Panc1 (cell line): Measurements from ENCODE around the gene FHIT. TPM values are rescaled to one million over a fixed set of nuclear protein-coding genes. Genes with fewer than 3 reads are reported as not detected.

ENCODE experiments used
- ATAC-seq: fragments of 200-7000 bp; cut with Tn5 transposase; 2 replicates; pipeline ENCODE4 v1.9.1; 2020; ENCODE audit warnings: mild to moderate bottlenecking, moderate library complexity
- BruUV-seq: library from RNA; stranded (reverse); fragments of 400-500 nt; replicated peaks from 2 replicates; lab custom pipeline; 2021; lab: Mats Ljungman, UMichigan
- CTCF ChIA-PET: fragments of 300-600 bp; sonication (Branson Sonifier 250); formaldehyde crosslinking; loops from one replicate; lab custom pipeline; 2022; ENCODE audit warnings: antibody characterized with exemption; lab: Charles Lee
- POLR2A ChIA-PET: fragments of 300-600 bp; sonication (Branson Sonifier 250); formaldehyde crosslinking; loops from one replicate; lab custom pipeline; 2022; ENCODE audit warnings: antibody characterized with exemption; lab: Charles Lee
- DNase-seq: peaks from one replicate; pipeline ENCODE4 v3.0.0-alpha.2; 2010; ENCODE audit warnings: low read depth, low spot score
- H3K27ac ChIP-seq: 2 replicates; pipeline ENCODE4 v1.5.1; 2011; ENCODE audit warnings: mild to moderate bottlenecking, low read length, inconsistent platforms
- H3K27me3 ChIP-seq: fragments of 200-500 bp; sonication (Bioruptor generic); 2 replicates; pipeline ENCODE4 v1.6.0; 2014; ENCODE audit warnings: low read length, inconsistent platforms; ENCODE audit not compliant: control insufficient read depth, insufficient read depth
- H3K36me3 ChIP-seq: fragments of 200-500 bp; sonication (Bioruptor generic); 2 replicates; pipeline ENCODE4 v1.5.1; 2014; ENCODE audit warnings: inconsistent platforms, mild to moderate bottlenecking, low read length, moderate library complexity; ENCODE audit not compliant: control insufficient read depth, insufficient read depth
- H3K4me1 ChIP-seq: 2 replicates; pipeline ENCODE4 v1.5.1; 2011; ENCODE audit warnings: inconsistent platforms, mild to moderate bottlenecking, low read length, moderate library complexity; ENCODE audit not compliant: control insufficient read depth, insufficient read depth
- H3K4me3 ChIP-seq, 2 experiments: 2 replicates each; pipeline ENCODE4 v1.5.1; 2011 to 2012; ENCODE audit warnings: low read depth in 2 of 2, low read length in 2 of 2, mild to moderate bottlenecking in 2 of 2, inconsistent platforms in 1 of 2, moderate library complexity in 1 of 2
- H3K9me3 ChIP-seq: fragments of 200-500 bp; sonication (Bioruptor generic); 2 replicates; pipeline ENCODE4 v1.5.1; 2014; ENCODE audit warnings: low read depth, mild to moderate bottlenecking, inconsistent platforms, low read length, moderate library complexity; ENCODE audit not compliant: control insufficient read depth, insufficient read depth
- POLR2AphosphoS5 ChIP-seq: IDR thresholded peaks from 2 replicates; pipeline ENCODE4 v1.6.1; 2012; ENCODE audit warnings: mild to moderate bottlenecking, low read depth, low read length, moderate library complexity
- SIN3A ChIP-seq: IDR thresholded peaks from 2 replicates; pipeline ENCODE4 v1.6.1; 2012; ENCODE audit warnings: low read depth, mild to moderate bottlenecking, low read length, moderate library complexity, borderline replicate concordance; ENCODE audit not compliant: insufficient read depth
- TCF7L2 ChIP-seq: IDR thresholded peaks from 2 replicates; pipeline ENCODE4 v1.6.1; 2011; ENCODE audit warnings: mild to moderate bottlenecking, low read depth, low read length, inconsistent platforms
- in situ Hi-C: cut with HindIII; loops from 2 replicates; pipeline ENCODE4 v1.10.0; 2016; ENCODE audit warnings: low sequenced_read_pairs, low pct_unique_long_range_greater_than_20kb
- intact Hi-C: fragments of 100-400 bp; cut with micrococcal nuclease; formaldehyde crosslinking; loops from one replicate; pipeline ENCODE4 v1.10.0; 2022; ENCODE audit not compliant: unreplicated experiment
- total RNA-seq: library from RNA; stranded (reverse); gene quantifications from one replicate; pipeline ENCODE4 v1.2.1, GENCODE V29; 2021; ENCODE audit not compliant: unreplicated experiment
- TF ChIP-seq, protein P1 (sequence below): fragments of 450-650 bp; IDR thresholded peaks from 2 replicates; pipeline ENCODE4 v1.5.1; 2017; ENCODE audit warnings: mild to moderate bottlenecking
- TF ChIP-seq, protein P2 (sequence below), 2 experiments: IDR thresholded peaks; 2 replicates each; pipeline ENCODE4 v1.6.1; 2011 to 2012; ENCODE audit warnings: low read depth in 2 of 2, control low read depth in 1 of 2, low read length in 1 of 2, mild to moderate bottlenecking in 1 of 2, moderate library complexity in 1 of 2; ENCODE audit not compliant: insufficient read depth in 1 of 2

The FHIT gene
- total RNA-seq, 1 experiment from 2014 or later = 2.2 TPM

DNA sequence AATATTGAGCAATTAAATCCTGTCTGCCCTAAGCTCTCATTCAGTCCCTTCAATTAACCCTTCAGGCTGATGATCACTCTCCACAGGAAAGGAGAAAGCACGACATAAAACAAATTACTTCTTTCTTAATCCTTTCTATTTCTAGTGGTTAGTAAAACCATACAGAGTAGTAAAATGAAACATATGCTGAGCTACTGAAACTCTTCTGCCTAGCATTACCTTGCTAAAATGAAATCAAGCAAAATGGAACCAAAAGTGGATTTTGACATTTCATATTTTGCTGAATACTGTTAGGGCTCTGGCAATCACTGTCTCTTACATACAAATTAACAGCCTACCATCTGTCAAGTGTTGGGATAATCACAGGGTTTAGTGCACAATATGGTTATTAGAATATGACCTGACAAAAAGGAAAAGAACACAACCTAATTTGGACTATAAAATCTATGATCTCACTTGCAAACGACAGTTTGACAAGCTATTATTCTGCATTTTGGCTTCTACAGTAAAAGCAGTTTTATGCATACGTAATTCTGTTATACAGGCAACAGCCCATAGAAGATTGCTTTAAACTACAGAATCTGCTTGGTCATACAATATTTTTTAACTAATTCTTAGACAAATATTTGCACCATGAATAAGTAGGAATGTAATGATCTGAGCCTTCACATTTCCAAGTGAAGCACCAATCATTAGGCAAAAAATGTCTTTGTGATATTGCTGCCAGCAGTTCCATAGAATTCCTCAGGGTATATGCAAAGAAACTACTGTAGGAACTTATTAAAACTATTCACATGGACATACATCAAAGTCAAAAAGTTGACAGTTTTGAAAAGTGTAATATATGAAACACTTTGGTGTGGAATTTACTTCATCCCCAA lies 105.0 kb downstream of the FHIT start:
- TF ChIP-seq SIN3A = no peak
- TF ChIP-seq, protein P1, sequence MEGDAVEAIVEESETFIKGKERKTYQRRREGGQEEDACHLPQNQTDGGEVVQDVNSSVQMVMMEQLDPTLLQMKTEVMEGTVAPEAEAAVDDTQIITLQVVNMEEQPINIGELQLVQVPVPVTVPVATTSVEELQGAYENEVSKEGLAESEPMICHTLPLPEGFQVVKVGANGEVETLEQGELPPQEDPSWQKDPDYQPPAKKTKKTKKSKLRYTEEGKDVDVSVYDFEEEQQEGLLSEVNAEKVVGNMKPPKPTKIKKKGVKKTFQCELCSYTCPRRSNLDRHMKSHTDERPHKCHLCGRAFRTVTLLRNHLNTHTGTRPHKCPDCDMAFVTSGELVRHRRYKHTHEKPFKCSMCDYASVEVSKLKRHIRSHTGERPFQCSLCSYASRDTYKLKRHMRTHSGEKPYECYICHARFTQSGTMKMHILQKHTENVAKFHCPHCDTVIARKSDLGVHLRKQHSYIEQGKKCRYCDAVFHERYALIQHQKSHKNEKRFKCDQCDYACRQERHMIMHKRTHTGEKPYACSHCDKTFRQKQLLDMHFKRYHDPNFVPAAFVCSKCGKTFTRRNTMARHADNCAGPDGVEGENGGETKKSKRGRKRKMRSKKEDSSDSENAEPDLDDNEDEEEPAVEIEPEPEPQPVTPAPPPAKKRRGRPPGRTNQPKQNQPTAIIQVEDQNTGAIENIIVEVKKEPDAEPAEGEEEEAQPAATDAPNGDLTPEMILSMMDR = no peak
- TF ChIP-seq POLR2AphosphoS5 = no peak
- no peak for TF ChIP-seq TCF7L2
- TF ChIP-seq, protein P2, sequence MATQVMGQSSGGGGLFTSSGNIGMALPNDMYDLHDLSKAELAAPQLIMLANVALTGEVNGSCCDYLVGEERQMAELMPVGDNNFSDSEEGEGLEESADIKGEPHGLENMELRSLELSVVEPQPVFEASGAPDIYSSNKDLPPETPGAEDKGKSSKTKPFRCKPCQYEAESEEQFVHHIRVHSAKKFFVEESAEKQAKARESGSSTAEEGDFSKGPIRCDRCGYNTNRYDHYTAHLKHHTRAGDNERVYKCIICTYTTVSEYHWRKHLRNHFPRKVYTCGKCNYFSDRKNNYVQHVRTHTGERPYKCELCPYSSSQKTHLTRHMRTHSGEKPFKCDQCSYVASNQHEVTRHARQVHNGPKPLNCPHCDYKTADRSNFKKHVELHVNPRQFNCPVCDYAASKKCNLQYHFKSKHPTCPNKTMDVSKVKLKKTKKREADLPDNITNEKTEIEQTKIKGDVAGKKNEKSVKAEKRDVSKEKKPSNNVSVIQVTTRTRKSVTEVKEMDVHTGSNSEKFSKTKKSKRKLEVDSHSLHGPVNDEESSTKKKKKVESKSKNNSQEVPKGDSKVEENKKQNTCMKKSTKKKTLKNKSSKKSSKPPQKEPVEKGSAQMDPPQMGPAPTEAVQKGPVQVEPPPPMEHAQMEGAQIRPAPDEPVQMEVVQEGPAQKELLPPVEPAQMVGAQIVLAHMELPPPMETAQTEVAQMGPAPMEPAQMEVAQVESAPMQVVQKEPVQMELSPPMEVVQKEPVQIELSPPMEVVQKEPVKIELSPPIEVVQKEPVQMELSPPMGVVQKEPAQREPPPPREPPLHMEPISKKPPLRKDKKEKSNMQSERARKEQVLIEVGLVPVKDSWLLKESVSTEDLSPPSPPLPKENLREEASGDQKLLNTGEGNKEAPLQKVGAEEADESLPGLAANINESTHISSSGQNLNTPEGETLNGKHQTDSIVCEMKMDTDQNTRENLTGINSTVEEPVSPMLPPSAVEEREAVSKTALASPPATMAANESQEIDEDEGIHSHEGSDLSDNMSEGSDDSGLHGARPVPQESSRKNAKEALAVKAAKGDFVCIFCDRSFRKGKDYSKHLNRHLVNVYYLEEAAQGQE (IDR thresholded peaks at IDR 0.05; ENCODE audit: insufficient read depth in 1 of 2, low read depth in 2 of 2, low read length in 1 of 2) = no peak
- Histone ChIP-seq H3K27ac (no peak overlapping the region), H3K27me3 (no peaks in the 10 kb centered on the region), H3K4me3 (no peak overlapping the region), H3K9me3 (no peaks in the 10 kb centered on the region), H3K4me1 (no peaks in the 10 kb centered on the region), H3K36me3 (no peaks in the 10 kb centered on the region)
- ATAC-seq (no peak), DNase-seq (no peak)
- POLR2A ChIA-PET = no interaction called here
- in situ Hi-C loops = no loop called here
- intact Hi-C loops = no loop called here
- BruUV-seq = no TSS peak
- CTCF ChIA-PET = no interaction called here

DNA sequence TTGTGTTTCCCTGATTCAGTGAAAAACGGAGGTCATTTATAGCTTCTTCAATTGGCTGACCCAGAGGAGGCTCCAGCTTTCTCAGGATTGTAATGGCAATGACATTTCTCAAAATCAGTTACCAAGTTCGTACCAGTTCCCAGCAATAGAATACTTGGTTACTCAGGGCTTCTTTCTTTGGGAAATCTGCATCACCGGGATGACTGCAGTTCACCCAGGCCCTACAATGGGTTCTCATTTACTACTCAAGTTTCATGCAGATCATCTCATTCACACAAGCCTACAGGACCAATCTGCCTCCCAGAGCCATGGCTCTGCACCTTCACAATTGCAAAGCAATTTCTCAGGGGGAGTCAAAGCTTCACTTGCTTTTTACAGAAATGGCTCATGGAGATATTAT lies 109.6 kb downstream of the FHIT start:
- ATAC-seq = no peak
- no peak for DNase-seq
- H3K9me3 ChIP-seq = no peaks in the 10 kb centered on the region
- no peaks in the 10 kb centered on the region for H3K36me3 ChIP-seq
- H3K27me3 ChIP-seq = no peaks in the 10 kb centered on the region
- CTCF ChIA-PET = interaction anchor here (0.6 kb wide), 1 partner anchor 1332 kb away, joined by 3 read pairs; no protein-coding TSS in a partner anchor
- intact Hi-C loops (no loop called here), in situ Hi-C loops (no loop called here)
- POLR2A ChIA-PET = no interaction called here
- TF ChIP-seq POLR2AphosphoS5 (no peak), TCF7L2 (no peak), SIN3A (no peak)
- TF ChIP-seq, protein P1 = no peak
- TF ChIP-seq, protein P2 (IDR thresholded peaks at IDR 0.05; ENCODE audit: insufficient read depth in 1 of 2, low read depth in 2 of 2, low read length in 1 of 2) = no peak
- no peak overlapping the region for H3K27ac ChIP-seq
- no peak overlapping the region for H3K4me3 ChIP-seq
- no TSS peak for BruUV-seq
- H3K4me1 ChIP-seq = no peaks in the 10 kb centered on the region
